GM12874 (cell line): ENCODE results near the gene GPR33.

Experiments
- CTCF ChIP-seq: IDR thresholded peaks from 2 replicates; pipeline ENCODE4 v1.5.1; 2011; ENCODE audit warnings: low read depth, mild to moderate bottlenecking, control low read depth, low read length, moderate library complexity; ENCODE audit not compliant: insufficient read depth

Gene GPR33

DNA sequence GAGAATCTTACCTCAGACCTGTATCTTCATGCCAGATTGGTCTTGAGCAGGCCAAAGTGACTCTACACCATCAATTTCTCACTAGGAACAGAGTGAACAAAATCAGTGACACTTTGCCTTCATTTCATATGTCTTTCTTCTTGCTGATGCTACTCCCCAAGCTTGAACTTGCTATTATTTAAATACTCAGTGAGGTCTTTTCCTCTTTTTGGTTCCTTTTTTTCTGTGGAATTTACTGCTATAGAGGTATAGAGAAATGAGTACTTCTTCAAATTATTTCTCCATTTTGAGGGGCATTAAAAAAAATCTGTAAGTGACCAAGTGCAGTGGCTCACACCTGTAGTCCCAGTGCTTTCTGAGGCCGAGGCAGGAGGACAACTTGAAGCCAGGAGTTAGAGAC lies at the start of gene GPR33:
Gene GPR33, minus strand, starts transcription at position 154 of the 400 bp plus-strand sequence. CDS start 4,074 bp downstream, outside the sequence.
- no peak for TF ChIP-seq CTCF

GRCh38 chr14:31536201-31536960 lies 48.5 kb upstream of the GPR33 start:
- TF ChIP-seq CTCF, result no peak

GRCh38 chr14:31530136-31530535 lies 42.3 kb upstream of the GPR33 start:
- TF ChIP-seq CTCF, result no peak

GRCh38 chr14:31529053-31529452 lies 41.2 kb upstream of the GPR33 start:
- no peak for TF ChIP-seq CTCF

DNA sequence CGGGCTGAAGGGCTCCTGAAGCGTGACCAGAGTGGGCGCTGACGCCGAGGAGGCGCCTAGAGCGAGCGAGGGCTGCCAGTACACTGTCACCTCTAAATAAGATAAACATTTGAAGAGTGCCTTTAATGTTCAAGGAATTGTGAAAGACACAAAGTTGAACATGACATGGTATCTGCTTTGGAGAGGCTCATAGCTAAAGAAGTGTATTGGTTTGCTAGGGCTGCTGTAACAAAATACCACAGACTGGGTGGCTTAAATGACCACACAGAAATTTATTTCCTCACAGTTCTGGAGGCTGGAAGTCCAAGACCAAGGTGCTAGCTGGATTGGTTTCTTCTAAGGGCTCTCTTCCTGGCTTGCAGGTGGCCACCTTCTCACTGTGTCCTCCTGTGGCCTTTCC lies 39.7 kb upstream of the GPR33 start:
- TF ChIP-seq CTCF, result no peak

DNA sequence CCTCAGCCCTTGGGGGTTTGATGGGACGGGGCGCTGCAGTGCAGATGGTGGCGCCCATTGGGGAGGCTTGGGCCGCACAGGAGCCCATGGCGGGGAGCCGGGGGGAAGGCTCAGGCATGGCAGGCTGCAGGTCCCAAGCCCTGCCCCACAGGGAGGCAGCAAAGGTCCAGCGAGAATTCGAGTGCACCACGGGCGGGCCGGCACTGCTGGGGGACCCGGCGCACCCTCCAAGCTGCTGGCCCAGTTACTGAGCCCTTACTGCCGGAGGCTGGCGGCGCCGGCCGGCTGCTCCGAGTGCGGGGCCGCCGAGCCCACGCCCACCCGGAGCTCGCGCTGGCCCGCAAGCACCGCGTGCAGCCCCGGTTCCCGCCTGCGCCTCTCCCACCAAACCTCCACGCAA lies 39.2 kb upstream of the GPR33 start:
- TF ChIP-seq CTCF, result no peak

DNA sequence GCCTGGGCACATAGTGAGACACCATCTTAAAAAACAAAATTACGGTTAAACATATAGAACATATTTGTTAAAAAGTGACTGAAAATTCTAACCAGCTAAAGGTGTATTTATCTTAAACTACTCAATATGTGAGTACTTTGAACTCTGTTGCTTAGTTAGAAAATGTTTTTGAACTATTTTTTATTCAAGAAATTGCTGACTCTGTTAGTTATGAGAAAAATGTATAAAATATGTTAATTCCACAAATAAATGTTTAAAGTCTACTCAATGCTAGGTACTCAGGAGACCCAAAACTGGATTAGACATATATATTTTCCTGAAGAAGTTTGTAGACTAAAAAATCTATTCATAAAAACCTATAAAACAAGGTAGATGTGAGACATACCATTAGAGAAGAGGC lies 23.0 kb upstream of the GPR33 start:
- no peak for TF ChIP-seq CTCF
